ENCODE data around the gene CCL8.
"Not testable (repeated sequence)": the region's sequence is repeated elsewhere in the genome, so short reads cannot be mapped to it uniquely, and the experiment has no call there.

DNA sequence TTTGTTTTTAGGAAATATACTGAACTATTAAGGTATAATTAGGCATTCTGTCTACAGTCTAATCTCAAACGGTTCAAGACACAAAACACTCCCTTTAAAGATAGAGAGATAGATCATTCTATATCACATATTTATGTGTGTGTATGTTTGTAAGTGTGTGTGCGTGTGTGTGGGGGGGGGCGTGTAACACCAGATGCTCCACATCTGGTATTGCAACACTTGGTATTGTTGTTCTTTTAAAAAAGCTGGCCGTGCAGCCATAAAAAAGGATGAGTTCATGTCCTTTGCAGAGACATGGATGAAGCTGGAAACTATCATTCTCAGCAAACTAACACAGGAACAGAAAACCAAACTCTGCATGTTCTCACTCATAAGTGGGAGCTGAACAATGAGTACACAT lies 8.3 kb downstream of the CCL8 start:
- TF ChIP-seq CTCF, POLR2A (IDR thresholded peaks at IDR 0.05): not testable (repeated sequence)

Measured in Peyer's patch (tissue), 4 donors.